HL-60 (cell line): ENCODE results near the gene FOXD4.
"Not testable (repeated sequence)": the region's sequence is repeated elsewhere in the genome, so short reads cannot be mapped to it uniquely, and the experiment has no call there.

ENCODE experiments used
- CTCF ChIP-seq: IDR thresholded peaks from one replicate; pipeline ENCODE4 v1.5.1; 2011; ENCODE audit warnings: low read length, control low read depth, inconsistent platforms; ENCODE audit not compliant: insufficient read depth
- GABPA ChIP-seq: IDR thresholded peaks from 2 replicates; pipeline ENCODE4 v1.6.1; 2012; ENCODE audit warnings: low read depth
- POLR2AphosphoS5 ChIP-seq: IDR thresholded peaks from 2 replicates; pipeline ENCODE4 v1.6.1; 2012; ENCODE audit warnings: low read depth
- REST ChIP-seq: IDR thresholded peaks from 2 replicates; pipeline ENCODE4 v1.6.1; 2012; ENCODE audit warnings: low read depth; ENCODE audit not compliant: insufficient replicate concordance
- SPI1 ChIP-seq: IDR thresholded peaks from 2 replicates; pipeline ENCODE4 v1.6.1; 2012; ENCODE audit warnings: low read depth, mild to moderate bottlenecking, borderline replicate concordance

GRCh38 chr9:117995-118467 is at the start of gene FOXD4:
- not testable (repeated sequence) for TF ChIP-seq CTCF, REST, POLR2AphosphoS5, GABPA, SPI1
